ENCODE results near the gene CHST15. TPM values are rescaled to one million over a fixed set of nuclear protein-coding genes. Genes with fewer than 3 reads are reported as not detected.
A peak's percentile ranks its signal among the peaks of the same experiment; 100 is the strongest.

The CHST15 gene
- total RNA-seq, 2 donors from 2014 or later = 18.5 to 21.5 TPM

- no peak for ATAC-seq
- Histone ChIP-seq H3K36me3 (replicated peaks in 1 of 2; ENCODE audit: insufficient read depth in 1 of 2, low read depth in 2 of 2) (no peaks in the 10 kb centered on the region), H3K27ac (no peak overlapping the region), H3K9me3 (no peaks in the 10 kb centered on the region), H3K27me3 (no peaks in the 10 kb centered on the region), H3K4me1 (peaks cover 15% of the 10 kb centered on the region), H3K4me3 (no peak overlapping the region)
- no peak for TF ChIP-seq POLR2A (IDR thresholded peaks at IDR 0.05)
- TF ChIP-seq CTCF (IDR thresholded peaks at IDR 0.05) = no peak
- intact Hi-C loops (cut with DNase I) = no loop called here
- 68 to 76% methylated on average over 10 to 11 of the region's 11 CpGs for WGBS, 2 donors
- no peak for DNase-seq
These were observed 23.8 kb downstream of the CHST15 start for GRCh38 chr10:124069341-124070264.

GRCh38 chr10:124068929-124069328 lies 24.5 kb downstream of the CHST15 start:
- Histone ChIP-seq H3K9me3 (no peaks in the 10 kb centered on the region), H3K36me3 (replicated peaks in 1 of 2; ENCODE audit: insufficient read depth in 1 of 2, low read depth in 2 of 2) (no peaks in the 10 kb centered on the region), H3K4me3 (no peak overlapping the region), H3K27me3 (no peaks in the 10 kb centered on the region), H3K4me1 (peaks cover 22% of the 10 kb centered on the region), H3K27ac (no peak overlapping the region)
- no peak for TF ChIP-seq CTCF (IDR thresholded peaks at IDR 0.05)
- no peak for TF ChIP-seq POLR2A (IDR thresholded peaks at IDR 0.05)
- DNase-seq = no peak
- 52 to 71% methylated on average over 3 of the region's 3 CpGs for WGBS, 2 donors
- ATAC-seq = no peak
- intact Hi-C loops (cut with DNase I) = no loop called here

- WGBS, 2 donors = 79 to 81% methylated on average over 14 of the region's 14 CpGs
- Histone ChIP-seq H3K27me3 (no peaks in the 10 kb centered on the region), H3K27ac (peak overlapping the region in 1 of 4 donors; percentile 44), H3K9me3 (no peaks in the 10 kb centered on the region), H3K36me3 (replicated peaks in 1 of 2; ENCODE audit: insufficient read depth in 1 of 2, low read depth in 2 of 2) (no peaks in the 10 kb centered on the region), H3K4me3 (no peak overlapping the region), H3K4me1 (peaks cover 32% of the 10 kb centered on the region)
- ATAC-seq (no peak), DNase-seq (no peak)
- intact Hi-C loops (cut with DNase I) = no loop called here
- no peak for TF ChIP-seq POLR2A (IDR thresholded peaks at IDR 0.05)
- no peak for TF ChIP-seq CTCF (IDR thresholded peaks at IDR 0.05)
These were observed 25.5 kb downstream of the CHST15 start for GRCh38 chr10:124067825-124068400.

GRCh38 chr10:124066781-124067714 lies 26.4 kb downstream of the CHST15 start:
- H3K27me3 ChIP-seq = no peaks in the 10 kb centered on the region
- WGBS, 2 donors = 42 to 46% methylated on average over 12 of the region's 12 CpGs
- H3K4me1 ChIP-seq = peaks cover 40% of the 10 kb centered on the region
- TF ChIP-seq CTCF (IDR thresholded peaks at IDR 0.05) (no peak), POLR2A (IDR thresholded peaks at IDR 0.05) (no peak)
- H3K27ac ChIP-seq = peak overlapping the region in 1 of 4 donors; percentile 79
- H3K4me3 ChIP-seq = no peak overlapping the region
- no peaks in the 10 kb centered on the region for H3K36me3 ChIP-seq (replicated peaks in 1 of 2; ENCODE audit: insufficient read depth in 1 of 2, low read depth in 2 of 2)
- intact Hi-C loops (cut with DNase I) = no loop called here
- DNase-seq (peak in 1 of 4 donors; percentile 30), ATAC-seq (no peak)
- H3K9me3 ChIP-seq = no peaks in the 10 kb centered on the region
